WI38 (cell line): ENCODE data around the gene ADSS1.

Experiments
- H3K4me3 ChIP-seq: 2 replicates; pipeline ENCODE4 v1.5.1; 2011; ENCODE audit warnings: low read depth, mild to moderate bottlenecking, control low read depth, low read length
- CTCF ChIP-seq: IDR thresholded peaks from 2 replicates; pipeline ENCODE4 v1.5.1; 2012; ENCODE audit warnings: low read depth, mild to moderate bottlenecking, control low read depth, low read length

Gene ADSS1

DNA sequence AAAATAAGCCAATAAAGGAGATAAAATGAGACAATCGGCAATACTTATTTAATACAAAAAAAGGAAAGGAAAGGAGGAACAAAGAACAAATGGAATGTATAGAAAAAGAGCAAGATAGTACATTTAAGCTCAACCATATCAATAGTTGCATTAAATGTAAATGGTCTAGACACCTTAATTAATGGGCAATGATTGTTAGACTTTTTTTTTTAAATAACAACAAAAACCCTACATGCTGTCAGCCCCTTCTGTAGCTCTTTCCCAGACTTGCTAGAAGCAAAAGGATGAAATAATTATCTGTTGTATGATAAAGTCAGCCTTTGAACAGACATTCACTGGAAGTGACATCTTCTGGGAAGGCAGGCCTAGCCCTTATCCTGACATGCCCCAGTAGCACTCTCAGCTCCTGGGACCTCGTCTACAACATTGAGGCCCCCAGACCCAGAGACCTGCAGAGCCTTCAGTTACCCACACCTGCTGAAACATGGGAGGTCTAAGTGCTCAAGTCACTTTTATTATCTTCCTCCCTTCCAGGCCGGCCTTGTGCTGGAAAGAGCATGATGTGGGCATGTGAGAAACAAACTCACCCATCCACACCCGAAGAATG lies 42.3 kb downstream of the ADSS1 start:
- H3K4me3 ChIP-seq: no peak overlapping the region
- TF ChIP-seq CTCF: no peak

DNA sequence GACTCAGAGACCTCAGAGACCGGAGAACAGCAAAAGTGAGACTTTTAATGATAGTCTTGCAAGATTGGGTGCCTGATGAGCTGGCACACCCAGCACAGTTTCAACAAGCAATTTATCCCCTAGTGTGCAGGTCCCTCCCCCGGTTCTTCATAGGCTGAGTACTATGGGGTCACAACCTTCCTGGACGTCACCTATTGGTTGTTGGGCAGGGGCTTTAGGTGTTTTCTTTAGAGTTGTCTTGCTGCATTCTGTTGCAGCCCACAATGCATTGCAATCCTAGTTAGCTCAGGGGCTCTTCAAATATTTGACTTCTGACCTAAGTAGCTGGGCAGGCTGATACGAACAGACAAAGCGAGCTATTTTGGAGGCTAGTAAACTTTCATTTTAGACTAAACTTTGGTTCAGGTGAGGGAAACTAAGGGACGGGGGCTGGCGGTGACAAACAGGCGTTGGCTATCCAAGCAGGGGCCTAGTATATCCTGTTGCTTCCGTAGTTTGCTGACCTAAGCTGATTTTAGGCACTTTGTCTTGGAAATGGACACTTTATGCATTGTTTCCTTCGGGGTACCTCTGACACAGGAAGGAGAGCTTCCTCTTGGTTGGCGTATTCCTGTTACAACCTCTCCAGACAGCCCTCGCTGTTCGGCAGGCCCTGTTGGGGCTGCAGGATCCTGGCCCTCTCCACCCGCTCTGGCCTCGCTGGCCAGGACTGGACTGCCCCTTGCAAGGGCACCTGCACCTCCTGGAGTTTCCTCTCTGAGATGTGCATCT lies 43.0 kb downstream of the ADSS1 start:
- no peak overlapping the region for H3K4me3 ChIP-seq
- TF ChIP-seq CTCF: no peak

- H3K4me3 ChIP-seq: no peak overlapping the region
- TF ChIP-seq CTCF: no peak
Measured at GRCh38 chr14:104767634-104767918, 43.5 kb downstream of the ADSS1 start.

DNA sequence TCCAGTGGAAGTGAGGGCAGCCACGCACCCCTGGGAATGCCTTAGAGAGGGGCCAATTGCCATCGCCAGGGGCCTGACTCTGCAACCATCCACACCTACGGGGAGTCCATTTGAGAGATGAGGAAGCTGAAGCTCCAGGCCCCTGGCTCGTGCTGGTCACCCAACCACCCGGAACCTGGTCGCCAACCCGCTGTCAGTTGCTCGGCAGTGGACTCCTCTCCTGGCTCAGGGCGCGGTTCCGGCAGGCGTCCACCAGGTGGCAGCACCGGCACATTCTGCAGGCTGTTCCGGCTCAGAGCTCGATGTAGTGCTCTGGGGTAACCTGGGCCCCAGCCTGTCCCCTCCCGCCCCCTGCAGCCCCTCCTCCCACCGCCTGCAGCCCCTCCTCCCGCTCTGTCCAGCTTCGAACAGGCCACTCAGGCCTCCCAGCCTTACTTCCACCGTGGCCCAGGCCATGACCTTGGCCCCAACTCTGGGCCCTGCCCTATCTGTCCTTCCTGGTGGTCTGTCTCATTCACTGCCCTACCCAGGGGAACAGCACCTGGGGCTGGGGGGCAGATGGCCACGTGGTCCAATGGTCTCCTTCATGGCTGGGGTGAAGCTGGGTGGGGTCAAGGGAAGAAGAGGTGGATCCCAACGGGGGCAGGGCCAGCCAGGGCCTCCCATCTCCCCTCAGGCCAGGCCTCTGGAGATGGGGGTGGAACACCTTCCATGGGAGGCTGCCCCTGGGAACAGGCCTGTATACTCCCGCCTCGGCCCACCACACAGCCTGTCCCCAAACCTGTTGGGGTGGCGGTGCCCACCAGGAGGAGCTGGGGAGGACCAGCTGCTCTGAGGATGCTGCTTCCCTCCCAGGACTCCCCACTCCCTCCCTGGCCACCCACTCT lies 44.7 kb downstream of the ADSS1 start:
- no peak overlapping the region for H3K4me3 ChIP-seq
- peak; percentile 72 for TF ChIP-seq CTCF

DNA sequence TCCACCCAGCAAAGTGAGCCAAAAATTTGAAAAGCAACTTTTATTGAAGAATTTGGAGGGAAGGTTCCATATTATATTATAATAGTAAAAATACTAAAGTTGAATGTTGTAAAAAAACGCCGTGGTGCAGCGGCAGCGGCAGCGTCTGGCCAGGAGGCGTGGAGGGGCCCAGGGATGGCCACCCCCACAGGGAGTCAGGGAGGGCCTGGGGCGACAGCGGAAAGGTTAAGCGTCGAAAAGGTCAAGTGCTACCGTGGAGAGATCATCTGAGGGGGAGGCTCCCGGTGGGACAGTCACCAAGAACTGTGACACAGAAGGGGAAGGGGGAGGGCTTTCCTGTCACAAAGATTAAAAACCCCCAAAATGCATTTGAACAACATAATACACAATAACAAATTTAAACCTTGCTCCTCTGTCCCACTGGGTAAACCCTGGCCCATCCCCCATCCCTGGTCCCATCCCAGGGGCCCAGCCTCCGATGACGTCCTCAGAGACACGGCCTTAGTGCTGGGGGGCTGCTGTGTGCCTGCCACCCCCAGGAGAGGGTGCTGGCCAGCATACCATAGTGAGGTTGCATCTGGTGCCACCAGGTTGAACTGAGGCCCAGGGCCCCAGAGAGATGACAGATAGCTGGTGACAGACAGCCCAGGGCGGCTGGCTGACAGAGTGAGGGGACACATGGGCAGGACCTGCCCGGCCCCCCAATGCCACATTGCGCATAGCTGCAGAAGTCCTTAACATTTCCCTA lies 45.5 kb downstream of the ADSS1 start:
- no peak overlapping the region for H3K4me3 ChIP-seq
- no peak for TF ChIP-seq CTCF

DNA sequence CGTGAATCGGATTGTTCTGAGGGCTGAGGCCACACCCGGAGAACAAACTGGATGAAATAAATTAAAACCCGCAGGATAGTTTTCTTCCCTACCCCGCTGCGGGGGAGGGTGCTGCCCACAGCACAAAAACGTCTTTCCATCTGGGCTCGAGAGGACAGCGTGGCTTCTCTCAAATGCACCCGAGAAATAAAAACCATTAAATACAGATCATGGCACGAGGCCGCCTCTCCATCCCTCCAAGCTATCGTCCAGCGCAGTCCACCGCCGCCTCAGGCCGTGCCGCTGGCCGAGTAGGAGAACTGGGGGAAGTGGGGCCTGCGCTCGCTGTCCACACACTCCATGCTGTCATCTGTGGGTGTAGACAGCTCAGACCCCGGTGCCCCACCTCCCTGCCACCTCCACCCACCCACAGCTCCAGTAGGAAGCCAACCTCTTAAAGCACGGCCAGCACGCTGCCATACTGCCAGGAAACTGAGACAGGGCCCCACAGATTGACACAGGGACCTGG lies 46.1 kb downstream of the ADSS1 start:
- no peak overlapping the region for H3K4me3 ChIP-seq
- TF ChIP-seq CTCF: no peak
